Fibroblast of the aortic adventitia (primary cell): ENCODE measurements around the gene MOGAT1. TPM values are rescaled to one million over a fixed set of nuclear protein-coding genes. Genes with fewer than 3 reads are reported as not detected.

Source experiments
- DNase-seq: peaks from one replicate; pipeline ENCODE4 v3.0.0-alpha.2; 2010; ENCODE audit warnings: low read depth
- H3K4me3 ChIP-seq: 2 replicates; pipeline ENCODE4 v1.5.1; 2011; ENCODE audit warnings: low read depth, mild to moderate bottlenecking, control low read depth, low read length, moderate library complexity
- CTCF ChIP-seq: IDR thresholded peaks from 2 replicates; pipeline ENCODE4 v1.5.1; 2011; ENCODE audit warnings: mild to moderate bottlenecking, low read length, control low read depth, inconsistent platforms; ENCODE audit not compliant: insufficient read depth
- total RNA-seq: library from RNA; depleted of rRNA; stranded (reverse); fragments of >200 nt; gene quantifications from 2 replicates; pipeline ENCODE4 v1.2.3, GENCODE V29; 2012; ENCODE audit warnings: low replicate concordance

Gene MOGAT1
- not detected in 2 replicates for total RNA-seq

GRCh38 chr2:222671259-222672067 lies at the start of gene MOGAT1:
MOGAT1 (plus strand) TSS chr2:222671658; CDS start chr2:222671786, 128 bp downstream.
- no peak for TF ChIP-seq CTCF
- DNase-seq, result no peak
- H3K4me3 ChIP-seq, result peak within 1 kb of the TSS; percentile 58

- DNase-seq, result no peak
- H3K4me3 ChIP-seq, result no peak overlapping the region
- TF ChIP-seq CTCF, result no peak
Observed at GRCh38 chr2:222621893-222622292, 49.6 kb upstream of the MOGAT1 start.

- no peak for DNase-seq
- no peak for TF ChIP-seq CTCF
- no peak overlapping the region for H3K4me3 ChIP-seq
Observed at GRCh38 chr2:222622910-222623309, 48.5 kb upstream of the MOGAT1 start.

GRCh38 chr2:222623756-222624309 lies 47.6 kb upstream of the MOGAT1 start:
- H3K4me3 ChIP-seq, result no peak overlapping the region
- TF ChIP-seq CTCF, result no peak
- no peak for DNase-seq

GRCh38 chr2:222627764-222628163 lies 43.7 kb upstream of the MOGAT1 start:
- no peak for TF ChIP-seq CTCF
- no peak for DNase-seq
- H3K4me3 ChIP-seq, result no peak overlapping the region

GRCh38 chr2:222635295-222635694 lies 36.2 kb upstream of the MOGAT1 start:
- no peak for DNase-seq
- TF ChIP-seq CTCF, result no peak

More at GRCh38 chr2:222635295-222635694, 36.2 kb upstream of the MOGAT1 start:
- H3K4me3 ChIP-seq, result no peak overlapping the region
